Liver (tissue), 3 donors: ENCODE measurements around the gene SERPINE1.

ENCODE experiments used
- EGR1 ChIP-seq, 2 donors: IDR thresholded peaks; 2 replicates each; pipeline ENCODE4 v1.6.1; 2016 to 2018; ENCODE audit warnings: antibody characterized with exemption in 2 of 2, low read depth in 2 of 2
- FOXA1 ChIP-seq: IDR thresholded peaks from 2 replicates; pipeline ENCODE4 v1.6.1; 2016; ENCODE audit warnings: antibody characterized with exemption
- GABPA ChIP-seq, 2 donors: IDR thresholded peaks in 1 of 2; conservative IDR thresholded peaks in 1 of 2; 2 replicates each; pipeline ENCODE4 v1.6.1; 2016; ENCODE audit warnings: antibody characterized with exemption in 2 of 2, mild to moderate bottlenecking in 1 of 2, moderate library complexity in 1 of 2
- JUND ChIP-seq, 2 donors: IDR thresholded peaks; 2 replicates each; pipeline ENCODE4 v1.6.1; 2016; ENCODE audit warnings: antibody characterized with exemption in 2 of 2
- RAD21 ChIP-seq, 2 donors: IDR thresholded peaks; 2 replicates each; pipeline ENCODE4 v1.6.1; 2016; ENCODE audit warnings: antibody characterized with exemption in 2 of 2, mild to moderate bottlenecking in 2 of 2
- RXRA ChIP-seq, 2 donors: IDR thresholded peaks; 2 replicates each; pipeline ENCODE4 v1.6.1; 2017 to 2018; ENCODE audit warnings: antibody characterized with exemption in 2 of 2, mild to moderate bottlenecking in 1 of 2
- SP1 ChIP-seq: IDR thresholded peaks from 2 replicates; pipeline ENCODE4 v1.6.1; 2018; ENCODE audit warnings: antibody characterized with exemption, mild to moderate bottlenecking
- TAF1 ChIP-seq: conservative IDR thresholded peaks from 2 replicates; pipeline ENCODE4 v1.6.1; 2016; ENCODE audit warnings: antibody characterized with exemption, mild to moderate bottlenecking
- YY1 ChIP-seq: IDR thresholded peaks from 2 replicates; pipeline ENCODE4 v1.6.1; 2016; ENCODE audit warnings: antibody characterized with exemption, mild to moderate bottlenecking
- TF ChIP-seq, protein P1 (sequence below): fragments of 150-350 bp; IDR thresholded peaks from 2 replicates; pipeline ENCODE4 v1.5.1; 2017; ENCODE audit warnings: improper control_type of control experiment, low read depth, low read length; ENCODE audit not compliant: missing input control
- TF ChIP-seq, protein P2 (sequence below): IDR thresholded peaks from 2 replicates; pipeline ENCODE4 v1.6.1; 2016; ENCODE audit warnings: antibody characterized with exemption
- TF ChIP-seq, protein P3 (sequence below): IDR thresholded peaks from 2 replicates; pipeline ENCODE4 v1.6.1; 2016; ENCODE audit warnings: antibody characterized with exemption, mild to moderate bottlenecking
- TF ChIP-seq, protein P4 (sequence below): IDR thresholded peaks from 2 replicates; pipeline ENCODE4 v1.6.1; 2016; ENCODE audit warnings: antibody characterized with exemption
- TF ChIP-seq, protein P5 (sequence below): IDR thresholded peaks from 2 replicates; pipeline ENCODE4 v1.6.1; 2016; ENCODE audit warnings: antibody characterized with exemption
- donor health status: healthy.
- donor health status: healthy.

DNA sequence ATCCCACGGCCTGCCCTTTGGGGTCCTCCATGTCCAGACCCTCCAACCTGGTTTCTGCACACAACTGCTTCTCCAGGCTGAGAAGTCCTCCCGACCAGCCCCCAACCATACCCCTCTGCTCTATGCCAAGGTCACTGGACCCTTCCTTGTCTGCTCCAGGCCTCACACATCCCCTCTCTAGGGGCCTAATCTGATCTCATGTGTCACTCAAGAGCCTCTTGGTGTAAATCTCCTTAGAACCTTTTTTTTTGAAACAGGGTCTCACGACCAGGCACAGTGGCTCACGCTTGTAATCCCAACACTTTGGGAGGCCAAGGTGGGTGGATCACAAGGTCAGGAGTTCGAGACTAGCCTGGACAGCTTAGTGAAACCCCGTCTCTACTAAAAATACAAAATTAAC lies 17.5 kb upstream of the SERPINE1 start:
- TF ChIP-seq, protein P1, sequence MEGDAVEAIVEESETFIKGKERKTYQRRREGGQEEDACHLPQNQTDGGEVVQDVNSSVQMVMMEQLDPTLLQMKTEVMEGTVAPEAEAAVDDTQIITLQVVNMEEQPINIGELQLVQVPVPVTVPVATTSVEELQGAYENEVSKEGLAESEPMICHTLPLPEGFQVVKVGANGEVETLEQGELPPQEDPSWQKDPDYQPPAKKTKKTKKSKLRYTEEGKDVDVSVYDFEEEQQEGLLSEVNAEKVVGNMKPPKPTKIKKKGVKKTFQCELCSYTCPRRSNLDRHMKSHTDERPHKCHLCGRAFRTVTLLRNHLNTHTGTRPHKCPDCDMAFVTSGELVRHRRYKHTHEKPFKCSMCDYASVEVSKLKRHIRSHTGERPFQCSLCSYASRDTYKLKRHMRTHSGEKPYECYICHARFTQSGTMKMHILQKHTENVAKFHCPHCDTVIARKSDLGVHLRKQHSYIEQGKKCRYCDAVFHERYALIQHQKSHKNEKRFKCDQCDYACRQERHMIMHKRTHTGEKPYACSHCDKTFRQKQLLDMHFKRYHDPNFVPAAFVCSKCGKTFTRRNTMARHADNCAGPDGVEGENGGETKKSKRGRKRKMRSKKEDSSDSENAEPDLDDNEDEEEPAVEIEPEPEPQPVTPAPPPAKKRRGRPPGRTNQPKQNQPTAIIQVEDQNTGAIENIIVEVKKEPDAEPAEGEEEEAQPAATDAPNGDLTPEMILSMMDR, result no peak
- no peak for TF ChIP-seq YY1
- TF ChIP-seq EGR1 (IDR thresholded peaks at IDR 0.05; ENCODE audit: low read depth in 2 of 2), result no peak
- TF ChIP-seq, protein P2, sequence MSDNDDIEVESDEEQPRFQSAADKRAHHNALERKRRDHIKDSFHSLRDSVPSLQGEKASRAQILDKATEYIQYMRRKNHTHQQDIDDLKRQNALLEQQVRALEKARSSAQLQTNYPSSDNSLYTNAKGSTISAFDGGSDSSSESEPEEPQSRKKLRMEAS, result no peak
- no peak for TF ChIP-seq FOXA1
- TF ChIP-seq, protein P3, sequence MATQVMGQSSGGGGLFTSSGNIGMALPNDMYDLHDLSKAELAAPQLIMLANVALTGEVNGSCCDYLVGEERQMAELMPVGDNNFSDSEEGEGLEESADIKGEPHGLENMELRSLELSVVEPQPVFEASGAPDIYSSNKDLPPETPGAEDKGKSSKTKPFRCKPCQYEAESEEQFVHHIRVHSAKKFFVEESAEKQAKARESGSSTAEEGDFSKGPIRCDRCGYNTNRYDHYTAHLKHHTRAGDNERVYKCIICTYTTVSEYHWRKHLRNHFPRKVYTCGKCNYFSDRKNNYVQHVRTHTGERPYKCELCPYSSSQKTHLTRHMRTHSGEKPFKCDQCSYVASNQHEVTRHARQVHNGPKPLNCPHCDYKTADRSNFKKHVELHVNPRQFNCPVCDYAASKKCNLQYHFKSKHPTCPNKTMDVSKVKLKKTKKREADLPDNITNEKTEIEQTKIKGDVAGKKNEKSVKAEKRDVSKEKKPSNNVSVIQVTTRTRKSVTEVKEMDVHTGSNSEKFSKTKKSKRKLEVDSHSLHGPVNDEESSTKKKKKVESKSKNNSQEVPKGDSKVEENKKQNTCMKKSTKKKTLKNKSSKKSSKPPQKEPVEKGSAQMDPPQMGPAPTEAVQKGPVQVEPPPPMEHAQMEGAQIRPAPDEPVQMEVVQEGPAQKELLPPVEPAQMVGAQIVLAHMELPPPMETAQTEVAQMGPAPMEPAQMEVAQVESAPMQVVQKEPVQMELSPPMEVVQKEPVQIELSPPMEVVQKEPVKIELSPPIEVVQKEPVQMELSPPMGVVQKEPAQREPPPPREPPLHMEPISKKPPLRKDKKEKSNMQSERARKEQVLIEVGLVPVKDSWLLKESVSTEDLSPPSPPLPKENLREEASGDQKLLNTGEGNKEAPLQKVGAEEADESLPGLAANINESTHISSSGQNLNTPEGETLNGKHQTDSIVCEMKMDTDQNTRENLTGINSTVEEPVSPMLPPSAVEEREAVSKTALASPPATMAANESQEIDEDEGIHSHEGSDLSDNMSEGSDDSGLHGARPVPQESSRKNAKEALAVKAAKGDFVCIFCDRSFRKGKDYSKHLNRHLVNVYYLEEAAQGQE, result no peak
- TF ChIP-seq JUND (IDR thresholded peaks at IDR 0.05), result no peak
- TF ChIP-seq, protein P4, sequence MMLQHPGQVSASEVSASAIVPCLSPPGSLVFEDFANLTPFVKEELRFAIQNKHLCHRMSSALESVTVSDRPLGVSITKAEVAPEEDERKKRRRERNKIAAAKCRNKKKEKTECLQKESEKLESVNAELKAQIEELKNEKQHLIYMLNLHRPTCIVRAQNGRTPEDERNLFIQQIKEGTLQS, result no peak
- TF ChIP-seq RXRA (IDR thresholded peaks at IDR 0.05), result no peak
- TF ChIP-seq TAF1, result no peak
- TF ChIP-seq SP1, result no peak
- no peak for TF ChIP-seq RAD21 (IDR thresholded peaks at IDR 0.05)
- TF ChIP-seq GABPA (IDR thresholded peaks at IDR 0.05 in 1 of 2, conservative IDR thresholded peaks at IDR 0.05 in 1 of 2), result no peak
- TF ChIP-seq, protein P5, sequence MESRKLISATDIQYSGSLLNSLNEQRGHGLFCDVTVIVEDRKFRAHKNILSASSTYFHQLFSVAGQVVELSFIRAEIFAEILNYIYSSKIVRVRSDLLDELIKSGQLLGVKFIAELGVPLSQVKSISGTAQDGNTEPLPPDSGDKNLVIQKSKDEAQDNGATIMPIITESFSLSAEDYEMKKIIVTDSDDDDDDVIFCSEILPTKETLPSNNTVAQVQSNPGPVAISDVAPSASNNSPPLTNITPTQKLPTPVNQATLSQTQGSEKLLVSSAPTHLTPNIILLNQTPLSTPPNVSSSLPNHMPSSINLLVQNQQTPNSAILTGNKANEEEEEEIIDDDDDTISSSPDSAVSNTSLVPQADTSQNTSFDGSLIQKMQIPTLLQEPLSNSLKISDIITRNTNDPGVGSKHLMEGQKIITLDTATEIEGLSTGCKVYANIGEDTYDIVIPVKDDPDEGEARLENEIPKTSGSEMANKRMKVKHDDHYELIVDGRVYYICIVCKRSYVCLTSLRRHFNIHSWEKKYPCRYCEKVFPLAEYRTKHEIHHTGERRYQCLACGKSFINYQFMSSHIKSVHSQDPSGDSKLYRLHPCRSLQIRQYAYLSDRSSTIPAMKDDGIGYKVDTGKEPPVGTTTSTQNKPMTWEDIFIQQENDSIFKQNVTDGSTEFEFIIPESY, result no peak
